Panc1 (cell line): Measurements from ENCODE around the gene DMGDH. TPM values are rescaled to one million over a fixed set of nuclear protein-coding genes. Genes with fewer than 3 reads are reported as not detected.

Experiments used
- ATAC-seq: fragments of 200-7000 bp; cut with Tn5 transposase; 2 replicates; pipeline ENCODE4 v1.9.1; 2020; ENCODE audit warnings: mild to moderate bottlenecking, moderate library complexity
- BruUV-seq: library from RNA; stranded (reverse); fragments of 400-500 nt; replicated peaks from 2 replicates; lab custom pipeline; 2021; lab: Mats Ljungman, UMichigan
- CTCF ChIA-PET: fragments of 300-600 bp; sonication (Branson Sonifier 250); formaldehyde crosslinking; loops from one replicate; lab custom pipeline; 2022; ENCODE audit warnings: antibody characterized with exemption; lab: Charles Lee
- POLR2A ChIA-PET: fragments of 300-600 bp; sonication (Branson Sonifier 250); formaldehyde crosslinking; loops from one replicate; lab custom pipeline; 2022; ENCODE audit warnings: antibody characterized with exemption; lab: Charles Lee
- DNase-seq: peaks from one replicate; pipeline ENCODE4 v3.0.0-alpha.2; 2010; ENCODE audit warnings: low read depth, low spot score
- H3K27ac ChIP-seq: 2 replicates; pipeline ENCODE4 v1.5.1; 2011; ENCODE audit warnings: mild to moderate bottlenecking, low read length, inconsistent platforms
- H3K27me3 ChIP-seq: fragments of 200-500 bp; sonication (Bioruptor generic); 2 replicates; pipeline ENCODE4 v1.6.0; 2014; ENCODE audit warnings: low read length, inconsistent platforms; ENCODE audit not compliant: control insufficient read depth, insufficient read depth
- H3K36me3 ChIP-seq: fragments of 200-500 bp; sonication (Bioruptor generic); 2 replicates; pipeline ENCODE4 v1.5.1; 2014; ENCODE audit warnings: inconsistent platforms, mild to moderate bottlenecking, low read length, moderate library complexity; ENCODE audit not compliant: control insufficient read depth, insufficient read depth
- H3K4me1 ChIP-seq: 2 replicates; pipeline ENCODE4 v1.5.1; 2011; ENCODE audit warnings: inconsistent platforms, mild to moderate bottlenecking, low read length, moderate library complexity; ENCODE audit not compliant: control insufficient read depth, insufficient read depth
- H3K4me3 ChIP-seq, 2 experiments: 2 replicates each; pipeline ENCODE4 v1.5.1; 2011 to 2012; ENCODE audit warnings: low read depth in 2 of 2, low read length in 2 of 2, mild to moderate bottlenecking in 2 of 2, inconsistent platforms in 1 of 2, moderate library complexity in 1 of 2
- H3K9me3 ChIP-seq: fragments of 200-500 bp; sonication (Bioruptor generic); 2 replicates; pipeline ENCODE4 v1.5.1; 2014; ENCODE audit warnings: low read depth, mild to moderate bottlenecking, inconsistent platforms, low read length, moderate library complexity; ENCODE audit not compliant: control insufficient read depth, insufficient read depth
- CTCF ChIP-seq: fragments of 450-650 bp; IDR thresholded peaks from 2 replicates; pipeline ENCODE4 v1.5.1; 2017; ENCODE audit warnings: mild to moderate bottlenecking
- POLR2AphosphoS5 ChIP-seq: IDR thresholded peaks from 2 replicates; pipeline ENCODE4 v1.6.1; 2012; ENCODE audit warnings: mild to moderate bottlenecking, low read depth, low read length, moderate library complexity
- REST ChIP-seq, 2 experiments: IDR thresholded peaks; 2 replicates each; pipeline ENCODE4 v1.6.1; 2011 to 2012; ENCODE audit warnings: low read depth in 2 of 2, control low read depth in 1 of 2, low read length in 1 of 2, mild to moderate bottlenecking in 1 of 2, moderate library complexity in 1 of 2; ENCODE audit not compliant: insufficient read depth in 1 of 2
- SIN3A ChIP-seq: IDR thresholded peaks from 2 replicates; pipeline ENCODE4 v1.6.1; 2012; ENCODE audit warnings: low read depth, mild to moderate bottlenecking, low read length, moderate library complexity, borderline replicate concordance; ENCODE audit not compliant: insufficient read depth
- TCF7L2 ChIP-seq: IDR thresholded peaks from 2 replicates; pipeline ENCODE4 v1.6.1; 2011; ENCODE audit warnings: mild to moderate bottlenecking, low read depth, low read length, inconsistent platforms
- in situ Hi-C: cut with HindIII; loops from 2 replicates; pipeline ENCODE4 v1.10.0; 2016; ENCODE audit warnings: low sequenced_read_pairs, low pct_unique_long_range_greater_than_20kb
- intact Hi-C: fragments of 100-400 bp; cut with micrococcal nuclease; formaldehyde crosslinking; loops from one replicate; pipeline ENCODE4 v1.10.0; 2022; ENCODE audit not compliant: unreplicated experiment
- total RNA-seq: library from RNA; stranded (reverse); gene quantifications from one replicate; pipeline ENCODE4 v1.2.1, GENCODE V29; 2021; ENCODE audit not compliant: unreplicated experiment

DMGDH gene
- total RNA-seq, 1 experiment from 2014 or later: 0.54 TPM

- TF ChIP-seq TCF7L2 (no peak), REST (IDR thresholded peaks at IDR 0.05; ENCODE audit: insufficient read depth in 1 of 2, low read depth in 2 of 2, low read length in 1 of 2) (no peak), CTCF (no peak), POLR2AphosphoS5 (no peak), SIN3A (no peak)
- CTCF ChIA-PET: interaction anchor here (5.5 kb wide), 1 partner anchor 110 kb away, joined by 62 read pairs; no protein-coding TSS in a partner anchor
- 0 out of 2 replicates have a peak, but pooled peaks cover 3% of the 10 kb centered on the region for H3K4me1 ChIP-seq
- POLR2A ChIA-PET: no interaction called here
- H3K9me3 ChIP-seq: no peaks in the 10 kb centered on the region
- no TSS peak for BruUV-seq
- H3K36me3 ChIP-seq: no peaks in the 10 kb centered on the region
- H3K4me3 ChIP-seq: no peak overlapping the region
- H3K27me3 ChIP-seq: peaks cover 36% of the 10 kb centered on the region
- no peak overlapping the region for H3K27ac ChIP-seq
- in situ Hi-C loops (no loop called here), intact Hi-C loops (loop anchor here (5.0 to 10.0 kb wide), 3 partner anchors 89 to 831 kb away; partner anchors contain the start of gene BHMT)
- DNase-seq: no peak
- no peak for ATAC-seq
Observed at GRCh38 chr5:79023348-79023747, 46.1 kb downstream of the DMGDH start.

- no TSS peak for BruUV-seq
Observed at GRCh38 chr5:79022771-79023170, 46.7 kb downstream of the DMGDH start.

More at GRCh38 chr5:79022771-79023170, 46.7 kb downstream of the DMGDH start:
- intact Hi-C loops: loop anchor here (5.0 to 10.0 kb wide), 3 partner anchors 90 to 832 kb away; partner anchors contain the start of gene BHMT
- H3K4me3 ChIP-seq: no peak overlapping the region
- no peak for ATAC-seq
- in situ Hi-C loops: no loop called here
- H3K9me3 ChIP-seq: no peaks in the 10 kb centered on the region
- ChIA-PET CTCF (interaction anchor here (0.6 to 5.5 kb wide), 2 partner anchors 110 to 138 kb away, joined by 3 to 62 read pairs; no protein-coding TSS in a partner anchor), POLR2A (no interaction called here)
- no peaks in the 10 kb centered on the region for H3K36me3 ChIP-seq
- no peak for DNase-seq
- TF ChIP-seq POLR2AphosphoS5: no peak
- no peak for TF ChIP-seq REST (IDR thresholded peaks at IDR 0.05; ENCODE audit: insufficient read depth in 1 of 2, low read depth in 2 of 2, low read length in 1 of 2)
- no peak for TF ChIP-seq CTCF
- no peak for TF ChIP-seq SIN3A
- TF ChIP-seq TCF7L2: no peak
- peaks cover 35% of the 10 kb centered on the region; the same call in 1 of the 2 replicates for H3K27me3 ChIP-seq
- no peak overlapping the region for H3K27ac ChIP-seq
- 0 out of 2 replicates have a peak, but pooled peaks cover 3% of the 10 kb centered on the region for H3K4me1 ChIP-seq
